DND-41 (cell line): Measurements from ENCODE around the gene ATP6V1G1.

Source experiments
- CTCF ChIP-seq: IDR thresholded peaks from 2 replicates; pipeline ENCODE4 v1.5.1; 2012; ENCODE audit warnings: borderline replicate concordance, low read length, moderate library complexity, mild to moderate bottlenecking; ENCODE audit not compliant: poor library complexity, severe bottlenecking; ENCODE audit errors: extremely low read depth
- EZH2 ChIP-seq: IDR thresholded peaks from 3 replicates; pipeline ENCODE4 v1.6.1; 2012; ENCODE audit warnings: borderline replicate concordance, low read depth, mild to moderate bottlenecking, moderate library complexity, low read length, inconsistent platforms; ENCODE audit not compliant: severe bottlenecking

GRCh38 chr9:114629563-114630090 lies 42.1 kb downstream of the ATP6V1G1 start:
- TF ChIP-seq EZH2 (no peak), CTCF (no peak)
